ENCODE data around the gene STARD9.

The STARD9 gene

DNA sequence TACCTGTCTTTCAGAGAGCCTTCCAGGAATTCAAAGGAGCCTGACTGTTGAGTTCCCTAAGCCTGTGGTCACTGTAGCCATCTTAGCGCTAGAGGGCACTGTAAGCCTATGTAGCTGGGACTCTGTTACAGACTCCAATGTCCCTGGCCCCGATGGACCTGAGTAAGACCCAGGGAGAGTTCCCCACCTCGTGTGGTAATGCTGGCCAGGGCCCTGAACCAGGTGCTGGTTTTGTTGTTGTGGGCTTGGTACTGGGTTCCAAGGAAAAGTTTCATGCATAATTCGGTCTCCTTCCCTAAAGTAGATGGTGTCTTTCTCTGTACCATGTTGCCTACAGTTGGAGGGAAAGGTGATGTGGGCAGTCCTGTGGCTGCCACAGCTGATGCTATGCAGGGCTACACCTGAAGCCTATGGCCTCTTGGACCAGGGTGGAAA is 129.1 kb downstream of the STARD9 start:
- DNase-seq: peak; percentile 69

DNA sequence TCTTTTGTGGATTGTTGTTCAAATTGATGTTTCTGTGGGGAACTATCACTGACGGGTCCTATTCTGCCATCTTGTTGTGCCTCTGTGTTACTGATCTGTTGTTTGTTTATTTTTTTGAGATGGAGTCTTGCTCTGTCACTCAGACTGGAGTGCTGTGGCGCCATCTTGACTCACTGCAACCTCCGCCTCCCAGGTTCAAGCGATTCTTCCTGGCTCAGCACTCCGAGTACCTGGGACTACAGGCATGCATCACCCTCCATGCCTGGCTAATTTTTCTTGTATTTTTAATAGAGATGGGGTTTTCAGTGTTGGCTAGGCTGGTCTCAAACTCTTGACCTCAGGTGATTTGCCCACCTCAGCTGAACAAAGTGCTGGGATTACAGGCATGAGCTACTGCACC is 129.9 kb downstream of the STARD9 start:
- no peak for DNase-seq

DNA sequence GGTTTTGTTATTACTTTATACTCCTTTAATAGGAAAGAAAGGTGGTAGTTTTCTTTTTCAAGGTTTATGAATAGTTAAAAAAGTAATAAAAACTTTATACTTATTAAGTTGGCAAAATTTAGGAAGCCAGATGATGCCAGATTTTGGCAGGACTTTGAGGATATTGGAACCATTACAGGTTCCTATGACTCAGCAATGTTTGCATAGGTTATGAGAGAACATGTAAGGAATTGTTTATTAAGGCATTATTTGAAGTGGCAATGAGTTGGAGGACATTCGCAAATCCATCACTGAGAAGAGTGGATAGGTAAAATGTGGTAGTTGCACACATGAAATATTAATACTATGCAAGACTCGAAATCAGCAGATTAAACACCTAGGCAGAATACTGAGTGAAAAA is 131.7 kb downstream of the STARD9 start:
- DNase-seq: no peak

DNA sequence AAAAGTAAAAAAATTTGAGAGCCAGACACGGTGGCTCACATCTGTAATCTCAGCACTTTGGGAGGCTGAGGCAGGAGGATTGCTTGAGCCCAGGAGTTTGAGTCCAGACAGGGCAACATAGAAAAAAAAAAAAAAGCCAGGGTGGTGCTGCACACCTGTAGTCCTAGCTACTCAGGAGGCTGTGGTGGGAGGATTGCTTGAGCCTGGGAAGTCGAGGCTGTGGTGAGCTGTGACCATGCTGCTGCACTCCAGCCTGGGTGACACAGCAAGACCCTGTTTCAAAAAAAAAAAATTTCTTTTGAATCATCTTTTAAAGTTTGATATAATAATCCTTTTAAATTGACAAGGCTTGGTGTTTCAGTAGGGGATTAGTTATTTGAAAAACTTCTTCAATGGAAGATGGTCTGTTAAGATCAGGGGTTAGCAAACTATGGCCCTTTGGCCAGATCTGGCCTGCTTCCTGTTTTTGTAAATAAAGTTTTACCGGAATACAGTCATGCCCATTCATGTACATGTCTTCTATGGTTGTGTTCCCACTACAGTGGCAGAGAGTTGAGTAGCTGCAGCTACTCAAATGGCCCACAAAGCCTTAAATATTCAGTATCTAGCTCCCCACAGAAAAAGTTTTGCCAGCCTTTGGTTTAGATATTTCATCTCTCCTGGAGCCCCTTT is 132.6 kb downstream of the STARD9 start:
- DNase-seq: no peak

DNA sequence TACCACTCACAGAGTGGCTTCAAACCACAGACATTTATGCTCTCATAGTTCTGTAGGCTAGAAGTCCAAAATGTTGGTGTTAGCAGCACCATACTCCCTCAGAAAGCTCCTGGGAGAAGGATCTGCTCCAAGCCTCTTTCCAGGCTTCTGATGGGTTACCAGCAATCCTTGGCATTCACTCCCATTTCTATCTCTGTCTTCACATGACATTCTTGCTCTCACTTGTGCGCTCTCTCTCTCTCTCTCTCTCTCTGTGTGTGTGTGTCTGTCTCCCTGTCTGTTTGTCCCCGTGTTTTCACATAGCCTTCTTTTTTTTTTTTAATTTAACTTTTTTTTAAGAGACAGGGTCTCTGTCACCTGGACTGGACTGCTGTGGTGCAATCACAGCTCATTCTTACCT is 135.3 kb downstream of the STARD9 start:
- DNase-seq: no peak

DNA sequence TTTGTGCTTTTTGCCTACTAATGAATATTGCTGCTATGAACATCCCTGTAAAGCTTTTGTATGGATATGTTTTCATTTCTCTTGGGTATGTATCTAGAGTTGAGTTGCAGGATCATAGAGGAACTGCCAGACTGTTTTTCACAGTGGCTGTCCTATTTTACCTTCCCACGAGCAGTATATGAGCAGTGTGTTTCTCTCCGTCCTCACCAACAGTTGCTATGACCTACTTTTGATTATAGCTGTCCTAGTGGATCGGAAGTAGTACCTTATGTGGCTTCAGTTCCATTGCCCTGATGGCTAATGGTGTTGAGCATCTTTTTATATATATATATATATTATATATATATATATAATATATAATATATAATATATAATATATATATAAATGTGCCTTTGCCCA is 136.3 kb downstream of the STARD9 start:
- no peak for DNase-seq

DNA sequence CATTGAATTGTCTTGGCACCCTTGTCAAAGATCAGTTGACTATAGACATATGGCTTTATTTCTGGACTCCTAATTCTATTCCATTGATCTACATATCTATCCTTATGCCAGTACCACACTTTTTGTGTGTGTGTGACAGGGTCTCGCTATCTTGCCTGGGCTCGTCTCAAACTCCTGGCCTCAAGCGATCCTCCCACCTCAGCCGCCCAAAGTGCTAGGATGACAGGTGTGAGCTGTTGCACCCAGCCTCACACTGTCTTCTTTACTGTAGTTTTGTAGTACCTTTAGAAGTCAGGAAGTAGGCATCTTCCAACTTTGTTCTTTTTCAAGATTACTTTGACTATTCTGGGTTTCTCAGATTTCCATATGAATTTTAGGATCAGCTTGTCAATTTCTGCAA is 137.2 kb downstream of the STARD9 start:
- DNase-seq: no peak

DNA sequence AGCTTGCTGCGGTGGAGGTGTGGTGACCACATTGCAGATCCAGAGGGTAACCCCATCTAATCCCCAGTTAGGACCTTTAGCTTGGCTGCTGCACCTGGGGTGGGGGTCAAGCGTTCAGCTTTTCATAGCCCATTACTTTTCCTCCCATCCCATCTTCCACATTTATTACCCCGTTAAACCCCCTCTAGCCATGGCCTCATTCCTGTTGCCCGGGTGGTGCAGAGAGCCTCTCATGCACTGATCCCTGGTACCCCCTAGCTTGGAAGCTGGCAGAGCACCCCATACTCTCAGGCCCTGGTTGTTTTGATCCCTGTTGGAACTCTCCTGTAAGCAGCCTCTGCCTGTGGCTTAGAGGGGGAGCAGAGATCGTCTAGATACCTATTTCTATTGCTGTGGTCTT is 140.7 kb downstream of the STARD9 start:
- no peak for DNase-seq

DNA sequence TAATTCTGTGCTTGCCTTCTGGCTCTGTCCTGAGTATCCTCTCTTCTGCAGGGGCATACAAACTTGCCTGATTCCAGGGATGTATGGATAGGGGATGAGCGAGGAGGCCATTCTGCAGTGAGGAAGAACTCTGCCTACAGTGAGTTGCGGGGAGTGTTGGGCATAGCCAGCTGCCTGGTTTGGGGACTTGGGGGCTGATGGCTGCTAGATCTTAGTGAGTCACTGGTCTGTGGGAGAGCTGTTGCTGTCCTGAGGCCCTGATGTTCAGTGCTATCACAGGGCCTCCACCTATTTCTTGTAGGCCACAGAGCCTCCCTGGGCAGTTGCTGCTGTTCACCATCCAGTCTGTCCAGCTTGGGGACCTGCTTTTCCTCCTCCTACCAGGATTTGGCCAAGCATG is 141.2 kb downstream of the STARD9 start:
- no peak for DNase-seq

DNA sequence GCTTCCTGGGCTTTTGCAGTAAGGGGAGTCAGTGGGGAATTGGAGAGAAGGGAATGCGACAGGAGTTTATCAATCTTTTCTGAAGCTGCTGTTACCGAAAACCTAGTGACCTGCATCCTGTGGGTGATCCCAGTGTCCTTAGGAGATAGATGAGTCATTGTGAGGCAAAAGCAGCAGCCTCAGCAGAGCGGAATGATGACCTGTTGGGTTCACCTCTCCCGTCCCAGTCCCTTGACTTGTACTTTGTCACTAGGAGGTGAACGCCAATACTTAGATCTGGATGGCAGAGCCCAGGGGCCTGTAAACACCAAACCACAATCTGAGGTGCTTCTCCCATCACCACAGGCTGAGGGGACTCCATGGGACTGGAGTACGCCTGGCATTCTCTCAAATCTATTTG is 143.6 kb downstream of the STARD9 start:
- no peak for DNase-seq

DNA sequence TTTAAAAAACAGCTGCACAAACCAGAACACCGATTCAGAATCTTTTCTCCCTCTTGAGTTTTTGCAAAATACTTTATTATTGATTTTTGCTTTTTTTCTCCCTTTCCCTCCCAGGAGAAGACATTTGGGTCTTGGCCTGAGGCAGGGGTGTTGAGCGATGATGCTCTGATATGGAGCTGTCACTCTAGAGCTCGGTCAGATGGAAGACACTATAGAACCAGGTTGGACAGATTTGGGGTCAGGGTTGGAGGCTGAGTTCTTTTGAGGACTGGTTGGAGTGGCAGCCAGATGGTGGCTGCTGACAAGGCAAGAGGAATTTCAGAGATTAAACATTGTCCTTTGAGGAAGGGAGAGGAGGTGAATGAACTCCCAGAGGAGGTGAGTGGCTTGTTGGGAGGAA is 144.7 kb downstream of the STARD9 start:
- DNase-seq: no peak

DNA sequence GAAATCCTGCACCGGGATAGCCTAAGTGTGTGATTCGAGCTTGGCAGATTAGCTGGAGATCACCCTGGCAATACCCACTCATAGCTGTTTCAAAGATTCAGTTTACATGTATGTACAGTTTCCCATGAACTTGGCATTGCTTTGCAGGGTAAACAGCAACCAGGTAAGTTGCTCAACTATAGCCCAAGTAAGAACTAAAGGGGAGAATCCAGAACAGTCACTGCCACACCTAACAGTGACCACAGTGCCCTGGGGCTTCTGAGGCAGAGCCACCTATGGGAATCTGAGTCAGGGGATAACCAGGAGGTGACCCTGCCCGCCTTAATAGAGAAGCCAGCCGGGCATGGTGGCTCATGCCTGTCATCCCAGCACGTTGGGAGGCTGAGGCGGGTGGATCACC is 145.6 kb downstream of the STARD9 start:
- DNase-seq: no peak

DNA sequence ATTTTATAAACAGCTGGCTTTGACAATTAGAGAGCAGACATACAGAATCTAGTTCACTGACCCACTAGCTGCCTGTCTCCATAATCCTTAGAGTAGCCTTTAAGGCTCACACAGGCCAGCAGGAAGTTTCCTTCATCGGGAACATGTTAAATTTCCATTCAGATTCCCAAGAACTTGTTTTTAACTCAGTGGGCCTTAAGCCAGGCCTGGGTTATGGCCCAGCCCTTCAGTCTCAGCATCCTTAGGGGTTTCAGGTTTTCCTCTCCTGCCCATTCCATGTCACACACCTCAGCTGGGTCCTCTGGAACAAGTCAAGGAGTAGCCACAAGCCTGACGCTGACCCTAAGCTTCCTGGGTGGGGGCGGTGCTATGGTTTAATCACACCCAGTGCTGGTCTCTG is 146.5 kb downstream of the STARD9 start:
- DNase-seq: no peak

DNA sequence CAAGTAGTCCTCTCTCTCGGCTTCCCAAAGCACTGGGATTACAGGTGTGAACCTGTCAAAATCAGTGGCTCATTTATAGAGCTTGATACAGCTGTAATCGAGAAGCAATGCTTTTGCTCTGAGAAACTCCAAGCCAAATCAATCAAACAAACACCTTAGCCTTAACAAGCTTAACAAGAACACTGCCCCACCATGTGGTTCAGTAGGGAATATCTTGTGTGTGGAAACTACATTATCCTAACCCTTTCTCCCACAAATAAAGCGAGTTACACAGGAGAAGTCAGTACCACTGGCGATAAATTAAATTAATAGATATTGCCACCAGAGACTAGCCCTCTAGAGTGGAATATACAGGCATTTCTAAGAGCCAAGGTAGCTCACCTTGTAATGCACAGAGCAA is 147.7 kb downstream of the STARD9 start:
- DNase-seq: no peak

DNA sequence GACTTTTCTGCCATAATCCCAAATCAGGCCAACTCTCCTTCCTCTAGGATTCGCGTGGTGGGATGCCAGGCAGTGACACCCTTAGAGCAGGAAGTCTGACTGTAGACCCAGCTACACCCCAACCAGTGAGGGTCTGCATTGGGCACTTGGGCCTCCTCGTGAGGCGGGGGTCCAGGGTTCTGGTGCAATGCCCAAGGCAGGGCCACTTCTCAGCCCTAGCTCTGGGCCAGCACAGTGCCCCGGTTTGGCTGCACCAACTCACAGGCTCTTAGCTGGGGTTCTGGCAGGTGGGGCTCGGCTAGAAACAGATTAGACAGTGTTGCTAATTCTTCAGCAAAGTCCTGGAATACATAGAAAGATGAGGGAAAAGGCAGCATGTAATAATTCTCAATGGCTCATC is 148.9 kb downstream of the STARD9 start:
- DNase-seq: no peak

DNA sequence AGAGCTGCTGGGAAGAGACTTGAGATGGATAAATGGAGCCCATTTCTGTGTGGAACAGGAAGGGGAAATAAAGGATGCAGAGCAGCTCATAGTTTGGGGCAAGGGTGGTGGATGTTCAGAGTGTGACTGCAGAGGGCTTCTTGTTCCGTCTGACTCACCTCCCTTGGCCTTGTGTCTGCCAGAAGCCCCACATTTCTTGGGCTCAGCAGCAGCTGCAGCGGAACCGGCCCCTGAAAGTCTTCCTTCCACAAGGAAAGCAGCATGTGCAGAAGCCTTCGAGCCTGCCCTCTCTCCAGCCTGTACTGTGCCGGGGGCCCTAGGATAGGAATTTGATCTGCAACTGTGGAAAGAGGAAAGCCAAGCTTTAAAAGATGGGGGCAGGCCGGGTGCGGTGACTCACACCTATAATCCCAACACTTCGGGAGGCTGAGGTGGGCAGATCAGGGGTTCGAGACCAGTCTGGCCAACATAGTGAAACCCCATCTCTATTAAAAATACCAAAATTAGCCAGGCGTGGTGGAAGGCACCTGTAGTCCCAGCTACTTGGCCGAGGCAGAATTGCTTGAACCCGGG is 150.0 kb downstream of the STARD9 start:
- no peak for DNase-seq

DNA sequence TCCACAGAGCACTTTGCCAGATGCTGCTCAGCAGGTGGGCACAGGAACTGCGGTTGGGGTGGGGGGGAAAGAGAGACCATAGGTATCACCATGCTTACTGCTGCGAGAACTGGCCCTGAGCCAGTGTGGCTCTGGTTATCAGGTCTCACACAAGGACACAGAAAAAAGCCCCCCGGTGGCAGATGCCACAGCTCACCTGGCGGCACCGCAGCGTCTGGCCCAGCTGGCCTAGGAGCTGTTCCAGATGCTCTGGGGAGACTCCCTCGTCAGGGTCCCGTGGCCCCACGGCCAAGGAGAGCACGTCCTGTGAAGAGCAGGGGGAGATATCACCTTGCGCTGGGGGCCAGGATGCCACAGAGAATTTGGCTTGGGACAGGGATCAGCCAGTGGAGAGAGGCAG is 150.7 kb downstream of the STARD9 start:
- DNase-seq: no peak

DNA sequence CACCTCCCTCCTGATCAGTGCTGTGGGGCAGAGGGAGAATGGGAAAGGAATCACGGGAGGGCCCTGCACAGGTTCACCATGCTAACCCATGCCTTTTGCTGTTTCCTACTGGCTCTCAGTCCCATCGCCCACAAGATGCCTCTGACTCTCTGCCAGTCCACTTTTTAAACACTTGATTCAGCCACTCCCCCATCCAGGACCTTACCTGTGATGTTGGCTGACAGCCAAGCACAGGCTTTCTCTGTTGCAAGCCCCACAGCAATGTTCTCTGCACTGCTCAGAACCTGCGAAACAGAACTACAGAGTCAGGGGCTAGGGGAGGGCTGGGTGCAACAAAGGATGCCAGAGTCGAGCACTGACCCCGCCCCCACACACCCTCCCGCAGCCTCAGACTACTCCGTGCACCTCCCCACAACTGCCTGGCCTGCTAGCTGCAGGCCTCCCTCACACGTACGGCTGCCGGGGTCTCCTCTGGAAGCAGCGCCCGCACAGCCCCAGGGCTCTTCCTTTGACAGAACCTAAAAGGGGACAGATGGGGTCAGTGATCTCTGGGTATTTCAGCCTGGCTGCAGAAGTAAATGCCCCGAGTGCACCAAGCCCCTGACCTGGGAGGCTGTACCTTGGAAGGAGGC is 152.5 kb downstream of the STARD9 start:
- no peak for DNase-seq

DNA sequence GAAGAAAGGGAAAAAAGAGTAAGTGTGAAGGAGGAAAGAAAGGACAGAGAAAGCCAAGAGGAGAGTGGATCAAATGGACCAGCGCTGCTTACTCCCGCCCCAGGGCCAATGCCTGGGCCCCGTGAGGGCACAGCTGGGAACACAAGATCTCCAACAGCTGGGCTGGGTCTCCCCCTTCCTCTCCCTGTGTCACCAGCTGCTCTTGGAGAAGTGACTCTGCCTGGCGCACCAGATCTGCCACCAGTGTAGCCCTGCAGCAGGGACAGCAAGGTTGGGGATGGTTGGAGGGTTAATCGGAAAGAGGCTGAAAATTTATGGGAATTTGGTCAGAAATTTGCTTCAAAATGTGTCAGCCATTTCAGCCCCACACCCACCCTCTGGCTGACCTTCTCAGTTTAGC is 153.2 kb downstream of the STARD9 start:
- DNase-seq: no peak

DNA sequence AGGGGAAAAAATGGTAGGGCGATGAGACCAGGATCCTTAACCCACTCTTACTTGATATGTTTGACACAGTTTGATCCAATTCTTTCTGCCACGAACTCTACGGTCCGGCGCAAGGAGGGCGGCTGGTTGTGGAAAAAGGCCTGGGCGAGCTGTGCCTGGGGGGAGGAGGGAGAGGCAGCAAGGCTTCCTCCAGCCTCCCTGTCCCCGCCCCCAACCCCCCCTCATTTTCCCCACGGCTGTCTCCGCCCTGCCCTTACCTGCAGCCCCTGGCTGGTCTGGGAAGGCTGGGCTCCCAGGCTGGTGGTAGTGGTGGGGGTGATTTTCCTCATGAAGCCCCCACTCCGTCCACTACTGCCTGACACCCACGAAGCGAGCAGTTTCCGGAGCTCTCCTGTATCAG is 153.6 kb downstream of the STARD9 start:
- no peak for DNase-seq

DNA sequence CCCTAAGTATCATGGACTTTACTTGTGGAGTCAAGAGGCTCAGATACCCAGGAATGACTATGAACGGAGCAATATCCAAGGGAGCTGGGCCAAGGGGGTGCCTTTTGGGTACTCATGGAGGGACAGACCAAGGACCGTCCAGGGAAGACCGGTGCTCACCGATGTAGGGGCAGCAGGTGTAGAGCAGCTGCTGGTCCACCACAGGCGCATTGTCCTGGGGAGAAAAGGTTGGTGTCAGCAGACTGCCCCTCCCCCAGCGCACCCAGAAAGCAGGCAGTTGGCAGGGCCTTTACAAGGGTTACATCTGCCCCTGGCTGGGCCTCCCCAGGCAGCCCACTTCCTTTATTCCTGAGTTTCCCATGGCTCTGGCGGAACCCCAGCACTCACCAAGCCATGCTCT is 154.0 kb downstream of the STARD9 start:
- DNase-seq: no peak

DNA sequence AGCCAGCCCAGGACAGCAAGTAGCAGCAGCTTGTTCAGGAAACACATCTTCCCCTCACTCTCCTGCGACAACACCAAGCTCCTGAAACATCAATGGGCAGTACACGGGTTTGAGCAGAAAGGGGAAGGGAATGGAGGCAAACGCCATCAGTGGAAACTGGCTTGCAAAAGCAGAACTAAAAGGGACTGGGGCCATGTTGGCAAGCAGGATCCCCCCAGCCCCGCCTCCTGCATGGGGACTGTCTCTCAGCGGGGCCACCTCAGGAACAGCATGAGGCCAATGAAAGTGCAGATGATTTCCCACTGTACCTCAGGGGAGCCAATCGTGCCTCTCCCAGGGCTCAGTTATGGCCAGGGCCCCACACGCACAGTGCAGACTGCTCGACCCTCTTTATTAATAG is 154.7 kb downstream of the STARD9 start:
- no peak for DNase-seq

DNA sequence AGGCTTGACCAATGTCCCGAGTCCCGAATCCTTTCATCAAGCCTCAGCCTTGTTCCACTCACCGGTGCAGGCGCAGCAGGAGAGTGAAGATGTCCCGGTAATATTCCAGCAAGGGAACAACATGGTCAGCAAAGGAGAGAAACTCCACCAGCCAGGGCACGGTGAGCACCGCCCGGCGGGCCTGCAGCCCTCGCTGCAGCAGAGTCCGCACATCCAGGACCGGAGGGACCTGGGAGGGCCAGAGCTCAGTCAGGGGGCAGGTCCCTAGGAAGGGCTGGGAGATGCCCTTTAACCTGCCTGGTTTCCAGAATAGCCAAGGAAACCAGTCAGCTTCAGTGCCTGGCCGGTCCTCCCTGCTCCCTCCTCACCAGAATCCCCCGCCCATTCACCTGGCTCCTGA is 155.1 kb downstream of the STARD9 start:
- no peak for DNase-seq

DNA sequence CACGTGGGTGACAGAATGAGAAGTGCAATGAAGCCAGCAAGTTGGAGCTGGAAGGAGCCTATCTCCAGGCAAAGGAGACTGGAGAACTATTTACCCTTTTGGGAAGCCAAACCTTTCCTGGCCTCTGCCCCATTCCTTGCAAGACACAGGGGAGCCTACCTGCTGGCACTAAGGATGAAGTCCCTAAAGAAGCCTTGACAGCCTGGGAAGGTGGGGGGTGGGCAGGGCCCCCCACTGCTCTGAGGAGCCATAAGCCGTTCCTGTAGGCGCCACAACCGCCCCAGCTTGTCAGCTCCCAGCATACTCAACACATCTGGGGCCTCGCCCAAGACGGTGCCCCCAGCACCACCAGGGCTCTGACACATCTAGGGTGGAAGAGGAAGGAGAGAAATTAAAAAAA is 156.1 kb downstream of the STARD9 start:
- DNase-seq: no peak

Measured in stimulated activated CD4-positive, alpha-beta T cell treated with anti-CD3 and anti-CD28 coated beads, Interleukin-4, amount 100 ng/mL, for 24 hours (primary cell).